Hepatocyte (in vitro differentiated cells): ENCODE results near the gene MRPL21. TPM values are rescaled to one million over a fixed set of nuclear protein-coding genes. Genes with fewer than 3 reads are reported as not detected.

Experiments
- DNase-seq: peaks from one replicate; pipeline ENCODE4 v3.0.0-alpha.2; 2016; ENCODE audit warnings: low spot score
- H2AFZ ChIP-seq: fragments of 200-600 bp; sonication (generic); 2 replicates; pipeline ENCODE4 v1.6.0; 2016; ENCODE audit warnings: antibody characterized with exemption, mild to moderate bottlenecking
- H3K27ac ChIP-seq: fragments of 200-600 bp; sonication (generic); 2 replicates; pipeline ENCODE4 v1.5.1; 2016; ENCODE audit warnings: mild to moderate bottlenecking
- H3K27me3 ChIP-seq: fragments of 200-600 bp; sonication (generic); 2 replicates; pipeline ENCODE4 v1.6.1; 2016
- H3K36me3 ChIP-seq: fragments of 200-600 bp; sonication (generic); replicated peaks from 2 replicates; pipeline ENCODE4 v1.5.1; 2016; ENCODE audit warnings: low read depth; ENCODE audit not compliant: insufficient read depth
- H3K4me1 ChIP-seq: fragments of 200-600 bp; sonication (generic); 2 replicates; pipeline ENCODE4 v1.5.1; 2016; ENCODE audit warnings: mild to moderate bottlenecking, moderate library complexity; ENCODE audit not compliant: insufficient read depth
- H3K4me2 ChIP-seq: fragments of 200-600 bp; sonication (generic); 2 replicates; pipeline ENCODE4 v1.6.0; 2016
- H3K4me3 ChIP-seq: fragments of 200-600 bp; sonication (generic); 2 replicates; pipeline ENCODE4 v1.5.1; 2016; ENCODE audit warnings: mild to moderate bottlenecking
- H3K79me2 ChIP-seq: fragments of 200-600 bp; sonication (generic); 2 replicates; pipeline ENCODE4 v1.6.0; 2017; ENCODE audit warnings: mild to moderate bottlenecking
- H3K9me2 ChIP-seq: fragments of 200-600 bp; sonication (generic); replicated peaks from 2 replicates; pipeline ENCODE4 v1.6.0; 2017; ENCODE audit warnings: mild to moderate bottlenecking; ENCODE audit not compliant: insufficient read depth
- H3K9me3 ChIP-seq: fragments of 200-600 bp; sonication (generic); 2 replicates; pipeline ENCODE4 v1.5.1; 2016; ENCODE audit warnings: low read depth, mild to moderate bottlenecking
- H4K20me1 ChIP-seq: fragments of 200-600 bp; sonication (generic); 2 replicates; pipeline ENCODE4 v1.6.0; 2016; ENCODE audit warnings: mild to moderate bottlenecking; ENCODE audit not compliant: insufficient read depth, poor library complexity, severe bottlenecking
- CTCF ChIP-seq: fragments of 200-600 bp; sonication (generic); IDR thresholded peaks from 2 replicates; pipeline ENCODE4 v1.5.1; 2016; ENCODE audit warnings: antibody characterized with exemption, mild to moderate bottlenecking; ENCODE audit not compliant: poor library complexity
- EZH2 ChIP-seq: fragments of 200-600 bp; sonication (generic); IDR thresholded peaks from 2 replicates; pipeline ENCODE4 v1.6.1; 2016; ENCODE audit warnings: antibody characterized with exemption, mild to moderate bottlenecking, borderline replicate concordance
- EZH2phosphoT487 ChIP-seq: fragments of 200-600 bp; sonication (generic); IDR thresholded peaks from one replicate; pipeline ENCODE4 v1.6.1; 2018; ENCODE audit warnings: antibody characterized with exemption, mild to moderate bottlenecking, low read depth, moderate library complexity; ENCODE audit not compliant: unreplicated experiment, severe bottlenecking
- WGBS: methylation state at CpG from one replicate; pipeline ENCODE4 v1.1.6; 2016; ENCODE audit warnings: low lambda C conversion rate; ENCODE audit errors: missing lambda C conversion rate; 5-methylcytosine and 5-hydroxymethylcytosine counted together
- polyA plus RNA-seq: library from polyadenylated mRNA; unstranded; fragments of >200 nt; fragmentation: Nextera tagmentation; extraction: Ambion mirVana; gene quantifications from 2 replicates; pipeline ENCODE4 v1.2.1, GENCODE V29; 2016
- total RNA-seq: library from RNA; depleted of rRNA; stranded (reverse); fragments of >200 nt; gene quantifications from 2 replicates; pipeline ENCODE4 v1.2.3, GENCODE V29; 2014

Gene MRPL21
- total and polyA plus RNA-seq, 2 experiments from 2014 or later: 34.9 to 86.2 TPM

- peaks cover 4% of the 10 kb centered on the region for H3K4me1 ChIP-seq
- H4K20me1 ChIP-seq: no peaks in the 10 kb centered on the region
- no peak overlapping the region for H3K4me3 ChIP-seq
- no peak overlapping the region for H3K4me2 ChIP-seq
- H3K36me3 ChIP-seq: no peaks in the 10 kb centered on the region
- H3K79me2 ChIP-seq: no peaks in the 10 kb centered on the region
- TF ChIP-seq EZH2phosphoT487: no peak
- no peak for TF ChIP-seq CTCF
- no peak for TF ChIP-seq EZH2
- no peak overlapping the region for H2AFZ ChIP-seq
- H3K27me3 ChIP-seq: no peaks in the 10 kb centered on the region
- WGBS: 83% methylated on average over 6 of the region's 6 CpGs
- H3K9me3 ChIP-seq: no peaks in the 10 kb centered on the region
- no peak for DNase-seq
- no peaks in the 10 kb centered on the region for H3K9me2 ChIP-seq
- H3K27ac ChIP-seq: no peak overlapping the region
These were observed 36.6 kb downstream of the MRPL21 start for GRCh38 chr11:68867066-68867465.

GRCh38 chr11:68865241-68865640 lies 38.4 kb downstream of the MRPL21 start:
- no peak overlapping the region for H3K4me3 ChIP-seq
- H3K36me3 ChIP-seq: no peaks in the 10 kb centered on the region
- no peak overlapping the region for H2AFZ ChIP-seq
- no peaks in the 10 kb centered on the region for H3K79me2 ChIP-seq
- TF ChIP-seq CTCF (no peak), EZH2 (no peak), EZH2phosphoT487 (no peak)
- 93% methylated on average over 11 of the region's 11 CpGs for WGBS
- no peak for DNase-seq
- H3K27me3 ChIP-seq: no peaks in the 10 kb centered on the region
- H3K4me2 ChIP-seq: no peak overlapping the region
- no peaks in the 10 kb centered on the region for H4K20me1 ChIP-seq
- H3K27ac ChIP-seq: no peak overlapping the region
- H3K9me2 ChIP-seq: no peaks in the 10 kb centered on the region
- H3K4me1 ChIP-seq: no peaks in the 10 kb centered on the region
- H3K9me3 ChIP-seq: no peaks in the 10 kb centered on the region

- Histone ChIP-seq H4K20me1 (no peaks in the 10 kb centered on the region), H3K4me1 (no peaks in the 10 kb centered on the region)
These were observed 39.9 kb downstream of the MRPL21 start for GRCh38 chr11:68863553-68864265.

More at GRCh38 chr11:68863553-68864265, 39.9 kb downstream of the MRPL21 start:
- no peaks in the 10 kb centered on the region for H3K27me3 ChIP-seq
- H3K79me2 ChIP-seq: no peaks in the 10 kb centered on the region
- TF ChIP-seq EZH2: no peak
- no peak for TF ChIP-seq CTCF
- TF ChIP-seq EZH2phosphoT487: no peak
- no peak overlapping the region for H2AFZ ChIP-seq
- H3K9me2 ChIP-seq: no peaks in the 10 kb centered on the region
- H3K4me2 ChIP-seq: no peak overlapping the region
- DNase-seq: no peak
- H3K27ac ChIP-seq: no peak overlapping the region
- no peaks in the 10 kb centered on the region for H3K36me3 ChIP-seq
- no peaks in the 10 kb centered on the region for H3K9me3 ChIP-seq
- no peak overlapping the region for H3K4me3 ChIP-seq
- WGBS: 92% methylated on average over 3 of the region's 3 CpGs
